Breast epithelium (tissue), 4 donors: ENCODE data around the gene GPX4. TPM values are rescaled to one million over a fixed set of nuclear protein-coding genes. Genes with fewer than 3 reads are reported as not detected.

ENCODE experiments used
- DNase-seq, 2 donors: peaks; one replicate each; pipeline ENCODE4 v3.0.0-alpha.2; 2019; ENCODE audit warnings: low spot score in 2 of 2
- H3K27ac ChIP-seq, 2 donors: fragments of 200-600 bp; sonication (generic) in 1 of 2; one replicate each; pipeline ENCODE4 v1.5.1; 2016 to 2019; ENCODE audit warnings: mild to moderate bottlenecking in 1 of 2
- H3K27me3 ChIP-seq, 2 donors: fragments of 200-600 bp; sonication (generic) in 1 of 2; one replicate each; pipeline versions ENCODE4 v1.5.1 to v1.6.0; 2017 to 2019; ENCODE audit warnings: control low read depth in 1 of 2, mild to moderate bottlenecking in 1 of 2
- H3K36me3 ChIP-seq: fragments of 200-600 bp; one replicate; pipeline ENCODE4 v1.5.1; 2019
- H3K4me1 ChIP-seq, 2 donors: fragments of 200-600 bp; sonication (generic); one replicate each; pipeline ENCODE4 v1.5.1; 2016 to 2019; ENCODE audit warnings: control low read depth in 1 of 2
- H3K4me3 ChIP-seq, 3 donors: fragments of 200-600 bp; sonication (generic); 1 replicate in 2 of 3; 2 replicates in 1 of 3; pipeline ENCODE4 v1.5.1; 2016 to 2019; ENCODE audit warnings: mild to moderate bottlenecking in 3 of 3, moderate library complexity in 2 of 3
- H3K9me3 ChIP-seq, 2 donors: fragments of 200-600 bp; sonication (generic) in 1 of 2; one replicate each; pipeline ENCODE4 v1.5.1; 2016 to 2019; ENCODE audit warnings: control low read depth in 1 of 2
- POLR2A ChIP-seq: fragments of 450-650 bp; IDR thresholded peaks from one replicate; pipeline ENCODE4 v1.6.1; 2016; ENCODE audit warnings: antibody characterized with exemption, mild to moderate bottlenecking, moderate library complexity
- POLR2AphosphoS5 ChIP-seq, 3 donors: sonication (generic); formaldehyde crosslinking; IDR thresholded peaks; one replicate each; pipeline ENCODE4 v1.6.1; 2017; ENCODE audit warnings: antibody characterized with exemption in 3 of 3
- intact Hi-C: fragments of 100-400 bp; cut with DNase I; formaldehyde crosslinking; loops from one replicate; pipeline ENCODE4 v1.15.1; 2023; ENCODE audit warnings: low total_unique reads
- total RNA-seq, 3 donors: library from RNA; depleted of rRNA; stranded (reverse); fragments of >200 nt; gene quantifications; one replicate each; pipeline ENCODE4 v1.1.0, GENCODE V29; 2016
- TF ChIP-seq, protein P1 (sequence below), 3 donors: fragments of 450-650 bp; IDR thresholded peaks; one replicate each; pipeline ENCODE4 v1.5.1; 2016 to 2017; ENCODE audit warnings: antibody characterized with exemption in 3 of 3, mild to moderate bottlenecking in 3 of 3, moderate library complexity in 3 of 3

Gene GPX4
- total RNA-seq, 3 donors from 2014 or later: 357 to 1,796 (median 492) TPM

DNA sequence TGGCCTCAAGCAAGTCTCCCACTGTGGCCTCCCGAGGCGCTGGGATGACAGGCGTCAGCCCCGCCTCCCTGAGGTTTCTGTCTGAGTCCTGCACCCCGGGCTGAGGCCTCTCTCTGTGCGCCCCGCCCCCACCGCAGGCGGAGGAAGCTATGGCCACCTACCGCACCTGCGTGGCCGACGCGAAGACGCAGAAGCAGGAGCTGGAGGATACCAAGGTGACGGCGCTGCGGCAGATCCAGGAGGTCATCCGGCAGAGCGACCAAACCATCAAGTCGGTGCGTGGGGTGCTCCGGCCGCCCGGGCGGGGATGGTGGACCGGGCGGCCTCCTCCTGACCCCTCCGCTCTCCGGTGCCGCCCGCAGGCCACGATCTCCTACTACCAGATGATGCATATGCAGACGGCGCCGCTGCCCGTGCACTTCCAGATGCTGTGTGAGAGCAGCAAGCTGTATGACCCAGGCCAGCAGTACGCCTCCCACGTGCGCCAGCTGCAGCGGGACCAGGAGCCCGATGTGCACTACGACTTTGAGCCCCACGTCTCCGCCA lies 24.2 kb upstream of the GPX4 start:
- H3K36me3 ChIP-seq: no peaks in the 10 kb centered on the region
- no peak for DNase-seq
- no peaks in the 10 kb centered on the region for H3K4me1 ChIP-seq

DNA sequence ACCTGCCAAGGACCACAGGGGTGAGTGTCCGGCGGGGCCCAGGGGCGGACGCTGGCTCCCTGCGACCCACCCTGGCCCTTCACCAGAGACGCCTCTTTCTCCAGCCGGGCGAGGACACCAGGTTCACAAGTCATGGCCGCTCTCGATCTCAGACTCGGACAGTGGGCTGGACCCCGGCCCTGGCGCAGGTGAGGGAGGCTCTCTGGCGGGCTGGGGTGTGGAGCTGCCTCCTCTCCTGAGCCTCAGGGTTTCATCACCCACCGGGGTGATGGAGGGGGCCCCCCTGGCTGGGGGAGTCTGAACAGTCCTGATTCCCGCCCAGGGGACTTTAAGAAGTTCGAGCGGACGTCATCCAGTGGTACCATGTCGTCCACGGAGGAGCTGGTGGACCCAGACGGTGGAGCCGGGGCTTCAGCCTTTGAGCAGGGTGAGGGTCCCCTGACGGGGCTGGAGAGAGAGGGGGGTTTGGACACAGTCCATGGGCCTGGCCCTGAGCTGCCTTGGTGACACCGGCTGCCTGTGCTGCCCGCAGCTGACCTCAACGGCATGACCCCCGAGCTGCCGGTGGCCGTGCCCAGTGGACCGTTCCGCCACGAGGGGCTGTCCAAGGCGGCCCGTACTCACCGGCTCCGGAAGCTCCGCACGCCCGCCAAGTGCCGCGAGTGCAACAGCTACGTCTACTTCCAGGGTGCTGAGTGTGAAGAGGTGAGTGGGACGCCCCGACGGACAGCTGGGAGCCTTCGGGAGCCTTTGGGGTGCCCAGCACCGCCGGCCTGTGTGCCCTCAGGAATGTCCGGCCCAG lies 23.2 kb upstream of the GPX4 start:
- intact Hi-C loops: loop anchor here (5.0 kb wide), 1 partner anchor 817 kb away; no protein-coding TSS in a partner anchor
- H3K36me3 ChIP-seq: no peaks in the 10 kb centered on the region
- no peaks in the 10 kb centered on the region for H3K9me3 ChIP-seq
- no peak for TF ChIP-seq POLR2AphosphoS5 (IDR thresholded peaks at IDR 0.05)
- no peak for TF ChIP-seq POLR2A
- TF ChIP-seq, protein P1, sequence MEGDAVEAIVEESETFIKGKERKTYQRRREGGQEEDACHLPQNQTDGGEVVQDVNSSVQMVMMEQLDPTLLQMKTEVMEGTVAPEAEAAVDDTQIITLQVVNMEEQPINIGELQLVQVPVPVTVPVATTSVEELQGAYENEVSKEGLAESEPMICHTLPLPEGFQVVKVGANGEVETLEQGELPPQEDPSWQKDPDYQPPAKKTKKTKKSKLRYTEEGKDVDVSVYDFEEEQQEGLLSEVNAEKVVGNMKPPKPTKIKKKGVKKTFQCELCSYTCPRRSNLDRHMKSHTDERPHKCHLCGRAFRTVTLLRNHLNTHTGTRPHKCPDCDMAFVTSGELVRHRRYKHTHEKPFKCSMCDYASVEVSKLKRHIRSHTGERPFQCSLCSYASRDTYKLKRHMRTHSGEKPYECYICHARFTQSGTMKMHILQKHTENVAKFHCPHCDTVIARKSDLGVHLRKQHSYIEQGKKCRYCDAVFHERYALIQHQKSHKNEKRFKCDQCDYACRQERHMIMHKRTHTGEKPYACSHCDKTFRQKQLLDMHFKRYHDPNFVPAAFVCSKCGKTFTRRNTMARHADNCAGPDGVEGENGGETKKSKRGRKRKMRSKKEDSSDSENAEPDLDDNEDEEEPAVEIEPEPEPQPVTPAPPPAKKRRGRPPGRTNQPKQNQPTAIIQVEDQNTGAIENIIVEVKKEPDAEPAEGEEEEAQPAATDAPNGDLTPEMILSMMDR (IDR thresholded peaks at IDR 0.05): no peak
- H3K27me3 ChIP-seq: no peaks in the 10 kb centered on the region
- no peak for DNase-seq
- H3K4me1 ChIP-seq: no peaks in the 10 kb centered on the region
- H3K27ac ChIP-seq: no peak overlapping the region
- H3K4me3 ChIP-seq: no peak overlapping the region

More for the DNA sequence above, 24.2 kb upstream of the GPX4 start:
- intact Hi-C loops: loop anchor here (5.0 kb wide), 1 partner anchor 818 kb away; no protein-coding TSS in a partner anchor
- Histone ChIP-seq H3K4me3 (no peak overlapping the region), H3K27me3 (no peaks in the 10 kb centered on the region), H3K27ac (no peak overlapping the region), H3K9me3 (no peaks in the 10 kb centered on the region)
- TF ChIP-seq POLR2A (no peak), POLR2AphosphoS5 (IDR thresholded peaks at IDR 0.05) (no peak)
- TF ChIP-seq, protein P1 (IDR thresholded peaks at IDR 0.05): no peak

DNA sequence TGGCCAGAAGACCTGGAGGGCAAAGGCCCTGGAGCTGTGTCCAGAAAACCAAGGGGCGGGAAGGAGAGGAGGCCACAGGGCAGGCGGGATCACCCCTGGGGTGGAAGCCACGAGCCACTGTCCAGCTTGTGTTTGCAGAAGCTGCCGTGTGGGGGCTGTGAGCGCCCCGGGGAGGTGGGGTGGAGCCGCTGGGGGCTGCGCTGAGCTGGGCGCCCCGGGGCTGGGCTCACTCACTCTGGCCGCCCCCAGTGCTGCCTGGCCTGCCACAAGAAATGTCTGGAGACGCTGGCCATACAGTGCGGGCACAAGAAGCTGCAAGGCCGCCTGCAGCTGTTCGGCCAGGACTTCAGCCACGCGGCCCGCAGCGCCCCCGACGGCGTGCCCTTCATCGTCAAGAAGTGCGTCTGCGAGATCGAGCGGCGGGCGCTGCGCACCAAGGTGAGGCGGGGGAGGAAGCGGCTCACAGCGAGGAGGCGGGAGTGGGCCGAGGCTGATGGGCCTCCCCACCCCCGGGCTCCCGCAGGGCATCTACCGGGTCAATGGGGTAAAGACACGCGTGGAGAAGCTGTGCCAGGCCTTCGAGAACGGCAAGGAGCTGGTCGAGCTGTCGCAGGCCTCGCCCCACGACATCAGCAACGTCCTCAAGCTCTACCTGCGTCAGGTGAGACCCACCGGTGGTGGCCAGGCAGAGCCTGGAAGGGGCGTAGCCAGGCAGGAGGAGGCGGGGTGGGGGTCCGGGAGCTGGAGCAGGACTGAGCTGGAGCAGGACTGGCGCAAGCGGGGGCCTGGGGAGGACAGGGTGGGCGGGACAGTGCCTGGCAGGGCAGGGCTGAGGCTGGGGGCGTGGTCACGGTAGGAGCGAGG lies 22.3 kb upstream of the GPX4 start:
- H3K27ac ChIP-seq: peak overlapping the region; percentile 23 to 60
- TF ChIP-seq POLR2AphosphoS5 (IDR thresholded peaks at IDR 0.05) (no peak), POLR2A (no peak)
- TF ChIP-seq, protein P1 (IDR thresholded peaks at IDR 0.05): no peak
- intact Hi-C loops: loop anchor here (5.0 kb wide), 1 partner anchor 816 kb away; no protein-coding TSS in a partner anchor
- peak overlapping the region in 2 of 3 donors; percentile 51 to 67 for H3K4me3 ChIP-seq
- DNase-seq: no peak
- no peaks in the 10 kb centered on the region for H3K4me1 ChIP-seq
- H3K27me3 ChIP-seq: no peaks in the 10 kb centered on the region
- no peaks in the 10 kb centered on the region for H3K9me3 ChIP-seq
- H3K36me3 ChIP-seq: no peaks in the 10 kb centered on the region

DNA sequence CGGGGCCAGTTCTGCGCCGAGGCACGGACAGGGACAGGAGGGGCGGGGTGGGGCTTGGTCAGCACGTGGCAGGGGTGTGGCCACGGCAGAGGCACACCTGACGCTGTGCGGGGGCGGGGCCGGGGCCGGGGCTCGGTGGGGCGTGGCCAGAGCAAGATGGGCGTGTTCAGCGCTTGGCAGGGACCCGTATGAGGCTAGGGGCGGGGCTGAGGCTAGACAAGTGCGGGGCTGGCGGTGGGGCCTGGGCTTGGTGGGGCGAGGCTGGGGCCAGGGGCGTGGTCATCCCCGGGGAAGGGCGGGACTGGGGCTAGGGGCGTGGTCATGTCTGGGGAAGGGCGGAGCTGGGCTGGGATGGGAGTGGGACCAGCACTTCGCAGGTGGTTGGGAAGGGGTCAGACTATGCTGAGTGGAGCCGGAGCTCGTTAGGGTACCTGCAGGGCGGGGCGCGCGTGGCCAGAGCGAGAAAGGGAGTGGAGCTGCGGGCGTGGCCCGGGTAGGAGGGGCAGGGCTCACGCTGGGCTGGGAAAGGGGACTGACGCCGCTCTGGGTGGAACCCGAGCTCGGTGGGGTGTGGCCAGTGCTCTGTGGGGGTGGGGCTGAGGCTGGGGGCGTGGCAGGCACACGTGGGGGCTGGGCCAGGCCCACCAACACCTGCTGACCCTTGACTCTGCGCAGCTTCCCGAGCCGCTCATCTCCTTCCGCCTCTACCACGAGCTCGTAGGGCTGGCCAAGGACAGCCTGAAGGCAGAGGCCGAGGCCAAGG lies 21.4 kb upstream of the GPX4 start:
- intact Hi-C loops: loop anchor here (5.0 kb wide), 1 partner anchor 815 kb away; no protein-coding TSS in a partner anchor
- H3K4me3 ChIP-seq: peak overlapping the region in 2 of 3 donors; percentile 51 to 67

More for the DNA sequence above, 21.4 kb upstream of the GPX4 start:
- peak in 1 of 3 donors; percentile 39 for TF ChIP-seq POLR2AphosphoS5 (IDR thresholded peaks at IDR 0.05)
- TF ChIP-seq, protein P1 (IDR thresholded peaks at IDR 0.05): no peak
- no peaks in the 10 kb centered on the region for H3K9me3 ChIP-seq
- no peaks in the 10 kb centered on the region for H3K27me3 ChIP-seq
- H3K27ac ChIP-seq: peak overlapping the region; percentile 23 to 45
- peak; percentile 91 to 93 for DNase-seq
- no peaks in the 10 kb centered on the region for H3K36me3 ChIP-seq
- no peaks in the 10 kb centered on the region for H3K4me1 ChIP-seq
